Esophagus squamous epithelium (tissue), 5 donors: ENCODE measurements around the gene HSD11B2. TPM values are rescaled to one million over a fixed set of nuclear protein-coding genes. Genes with fewer than 3 reads are reported as not detected.

ENCODE experiments used
- DNase-seq: peaks from one replicate; lab custom pipeline; 2025; lab: John Stamatoyannopoulos, UW
- H3K27ac ChIP-seq, 4 donors: fragments of 200-600 bp; sonication (generic); one replicate each; pipeline ENCODE4 v1.5.1; 2016 to 2019; ENCODE audit warnings: mild to moderate bottlenecking in 1 of 4
- H3K27me3 ChIP-seq, 4 donors: fragments of 200-600 bp; sonication (generic); 1 replicate in 3 of 4; 2 replicates in 1 of 4; pipeline versions ENCODE4 v1.5.1 to v1.6.0; 2017 to 2021; ENCODE audit warnings: antibody characterized with exemption in 1 of 4
- H3K36me3 ChIP-seq, 3 donors: fragments of 200-600 bp; sonication (generic); one replicate each; pipeline ENCODE4 v1.5.1; 2016 to 2019
- H3K4me1 ChIP-seq, 3 donors: fragments of 200-600 bp; sonication (generic); one replicate each; pipeline ENCODE4 v1.5.1; 2017 to 2019
- H3K4me3 ChIP-seq, 4 donors: fragments of 200-600 bp; sonication (generic); 1 replicate in 3 of 4; 2 replicates in 1 of 4; pipeline ENCODE4 v1.5.1; 2016 to 2019; ENCODE audit warnings: mild to moderate bottlenecking in 2 of 4, moderate library complexity in 1 of 4
- H3K9me3 ChIP-seq, 3 donors: fragments of 200-600 bp; sonication (generic); one replicate each; pipeline ENCODE4 v1.5.1; 2016 to 2019
- CTCF ChIP-seq, 6 experiments: fragments of 450-650 bp in 4 of 6; fragments of 200-600 bp in 2 of 6; sonication (generic) in 2 of 6; IDR thresholded peaks; one replicate each; pipeline ENCODE4 v1.5.1; 2016 to 2019; ENCODE audit warnings: antibody characterized with exemption in 6 of 6, mild to moderate bottlenecking in 4 of 6, moderate library complexity in 4 of 6
- POLR2A ChIP-seq, 4 donors: fragments of 450-650 bp; IDR thresholded peaks; one replicate each; pipeline ENCODE4 v1.6.1; 2017; ENCODE audit warnings: antibody characterized with exemption in 4 of 4, mild to moderate bottlenecking in 4 of 4, moderate library complexity in 3 of 4
- WGBS, 2 donors: methylation state at CpG; one replicate each; pipeline ENCODE4 v1.1.5; 2018; 5-methylcytosine and 5-hydroxymethylcytosine counted together
- intact Hi-C: fragments of 100-400 bp; cut with DNase I; formaldehyde crosslinking; loops from one replicate; pipeline ENCODE4 v1.15.0; 2022
- total RNA-seq, 4 donors: library from RNA; depleted of rRNA; stranded (reverse); fragments of >200 nt; gene quantifications; one replicate each; pipeline ENCODE4 v1.1.0, GENCODE V29; 2016
- donor health status: DM: yes; HTN: yes; CAD: no.

The HSD11B2 gene
- total RNA-seq, 4 donors from 2014 or later, result 2.1 to 13.0 (median 6.7) TPM

DNA sequence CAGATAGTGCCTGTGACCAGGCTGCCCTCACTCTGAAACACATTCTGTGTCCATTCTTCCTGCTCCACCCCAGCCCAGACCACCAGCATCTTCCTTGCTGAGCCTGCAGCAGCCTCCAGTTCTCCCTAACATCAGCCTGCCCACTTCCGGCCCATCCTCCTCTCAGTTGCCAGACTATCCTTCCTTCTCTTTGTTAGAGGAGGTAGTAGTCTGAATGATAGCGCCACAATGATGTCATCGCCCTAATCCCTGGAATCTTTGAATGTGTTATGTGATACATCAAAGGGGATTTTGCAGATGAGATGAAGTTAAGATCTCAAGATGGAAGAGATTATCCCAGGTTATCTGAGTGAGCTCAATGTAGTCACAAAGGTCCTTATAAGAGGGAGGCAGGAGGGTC lies 11.4 kb upstream of the HSD11B2 start:
- H3K36me3 ChIP-seq, result no peaks in the 10 kb centered on the region
- WGBS, 2 donors, result 84 to 86% methylated on average over 3 of the region's 3 CpGs
- no peak for DNase-seq
- TF ChIP-seq POLR2A (IDR thresholded peaks at IDR 0.05), result no peak
- TF ChIP-seq CTCF (IDR thresholded peaks at IDR 0.05), result no peak
- H3K27me3 ChIP-seq, result peaks cover 0 to 2% (median 0%) of the 10 kb centered on the region in 4 donors
- no peak overlapping the region for H3K27ac ChIP-seq
- intact Hi-C loops, result loop anchor here (5.0 to 10.0 kb wide), 2 partner anchors 47 to 135 kb away; no protein-coding TSS in a partner anchor
- no peak overlapping the region for H3K4me3 ChIP-seq
- H3K9me3 ChIP-seq, result no peaks in the 10 kb centered on the region
- H3K4me1 ChIP-seq, result peaks cover 0 to 27% (median 11%) of the 10 kb centered on the region in 3 donors

DNA sequence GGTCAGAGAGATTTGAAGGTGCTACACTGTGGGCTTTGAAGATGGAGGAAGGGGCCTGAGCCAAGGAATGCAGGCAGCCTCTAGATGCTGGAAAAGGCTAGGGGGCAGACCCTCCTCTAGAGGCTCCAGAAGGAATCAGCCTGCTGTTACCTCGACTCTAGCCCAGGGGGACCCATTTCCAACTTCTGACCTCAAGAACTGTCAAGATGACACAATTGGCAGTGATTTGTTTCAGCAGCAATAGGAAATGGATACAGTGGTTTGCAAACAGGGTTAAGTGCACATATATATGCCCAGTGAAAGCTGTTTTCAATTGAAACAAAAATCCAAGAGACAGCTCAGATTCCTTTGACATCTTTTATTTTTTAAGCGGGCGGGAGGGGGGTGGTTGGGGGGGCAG lies 11.0 kb upstream of the HSD11B2 start:
- H3K4me1 ChIP-seq, result peaks cover 0 to 23% (median 10%) of the 10 kb centered on the region in 3 donors
- TF ChIP-seq POLR2A (IDR thresholded peaks at IDR 0.05) (no peak), CTCF (IDR thresholded peaks at IDR 0.05) (no peak)
- intact Hi-C loops, result loop anchor here (5.0 to 10.0 kb wide), 3 partner anchors 42 to 135 kb away; no protein-coding TSS in a partner anchor
- DNase-seq, result no peak
- H3K9me3 ChIP-seq, result no peaks in the 10 kb centered on the region
- H3K27ac ChIP-seq, result no peak overlapping the region
- H3K27me3 ChIP-seq, result peaks cover 0 to 6% (median 0%) of the 10 kb centered on the region in 4 donors
- 54 to 75% methylated on average over 3 of the region's 3 CpGs for WGBS, 2 donors
- H3K36me3 ChIP-seq, result no peaks in the 10 kb centered on the region
- H3K4me3 ChIP-seq, result no peak overlapping the region

DNA sequence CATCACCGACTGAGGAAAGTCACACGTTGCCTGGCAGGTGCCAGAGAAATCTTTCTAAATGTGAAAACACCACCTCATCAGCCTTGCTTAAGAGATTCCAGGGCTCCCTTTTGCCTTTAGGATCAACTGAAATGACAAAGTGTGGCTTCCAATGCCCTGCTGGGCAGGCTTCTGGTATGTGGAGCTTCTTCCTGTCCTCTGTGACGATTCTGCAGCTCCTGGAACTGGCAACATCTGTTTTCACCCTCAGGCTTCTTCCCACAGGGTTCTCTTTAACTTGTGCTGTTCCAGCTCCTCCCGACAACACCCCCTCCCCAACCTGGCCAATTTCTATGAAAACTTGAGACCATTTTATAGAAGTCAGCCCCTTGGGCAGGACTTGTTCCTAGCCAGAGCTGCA lies 9.9 kb upstream of the HSD11B2 start:
- H3K36me3 ChIP-seq, result no peaks in the 10 kb centered on the region
- H3K4me1 ChIP-seq, result peaks cover 0 to 12% (median 0%) of the 10 kb centered on the region in 3 donors
- intact Hi-C loops, result loop anchor here (5.0 kb wide), 1 partner anchor 41 kb away; no protein-coding TSS in a partner anchor
- no peak for DNase-seq
- no peaks in the 10 kb centered on the region for H3K9me3 ChIP-seq
- H3K27me3 ChIP-seq, result peaks cover 0 to 11% (median 0%) of the 10 kb centered on the region in 4 donors
- no peak overlapping the region for H3K4me3 ChIP-seq
- WGBS, 2 donors, result 78 to 94% methylated on average over 3 to 4 of the region's 4 CpGs
- TF ChIP-seq POLR2A (IDR thresholded peaks at IDR 0.05) (no peak), CTCF (IDR thresholded peaks at IDR 0.05) (no peak)
- no peak overlapping the region for H3K27ac ChIP-seq

- H3K9me3 ChIP-seq, result no peaks in the 10 kb centered on the region
These were observed 7.9 kb upstream of the HSD11B2 start for GRCh38 chr16:67423015-67423414.

More at GRCh38 chr16:67423015-67423414, 7.9 kb upstream of the HSD11B2 start:
- no peak for DNase-seq
- H3K4me3 ChIP-seq, result no peak overlapping the region
- 78 to 92% methylated on average over 5 of the region's 5 CpGs for WGBS, 2 donors
- no peaks in the 10 kb centered on the region for H3K36me3 ChIP-seq
- intact Hi-C loops, result loop anchor here (5.0 kb wide), 1 partner anchor 39 kb away; no protein-coding TSS in a partner anchor
- TF ChIP-seq POLR2A (IDR thresholded peaks at IDR 0.05) (no peak), CTCF (IDR thresholded peaks at IDR 0.05) (no peak)
- H3K4me1 ChIP-seq, result peaks cover 0 to 6% (median 0%) of the 10 kb centered on the region in 3 donors
- H3K27ac ChIP-seq, result no peak overlapping the region
- peaks cover 0 to 23% (median 0%) of the 10 kb centered on the region in 4 donors for H3K27me3 ChIP-seq
